SK-N-SH (cell line): ENCODE measurements around the gene FRS2.

Source experiments
- CHD2 ChIP-seq: fragments of 150-350 bp; IDR thresholded peaks from 2 replicates; pipeline ENCODE4 v1.6.1; 2018; ENCODE audit warnings: low read length; ENCODE audit not compliant: partially characterized antibody
- EZH2phosphoT487 ChIP-seq: fragments of 200-600 bp; sonication (generic); IDR thresholded peaks from 2 replicates; pipeline ENCODE4 v1.6.1; 2017; ENCODE audit warnings: low read depth, mixed run types, mild to moderate bottlenecking, antibody characterized with exemption, moderate library complexity, borderline replicate concordance
- MXI1 ChIP-seq: IDR thresholded peaks from 2 replicates; pipeline ENCODE4 v1.6.1; 2012; ENCODE audit warnings: mild to moderate bottlenecking, low read depth, low read length, improper control_type of control experiment
- TF ChIP-seq, protein P1 (sequence below): fragments of 150-350 bp; IDR thresholded peaks from 2 replicates; pipeline ENCODE4 v1.6.1; 2017; ENCODE audit warnings: antibody characterized with exemption, low read length, low read depth, borderline replicate concordance
- TF ChIP-seq, protein P2 (sequence below): fragments of 200-600 bp; sonication (generic); IDR thresholded peaks from 2 replicates; pipeline ENCODE4 v1.6.1; 2017; ENCODE audit warnings: antibody characterized with exemption, mild to moderate bottlenecking, moderate library complexity
- TF ChIP-seq, protein P3 (sequence below): IDR thresholded peaks from 2 replicates; pipeline ENCODE4 v1.4.0; 2012; ENCODE audit warnings: low read depth, borderline replicate concordance
- TF ChIP-seq, protein P4 (sequence below): IDR thresholded peaks from 2 replicates; pipeline ENCODE4 v1.4.0; 2012; ENCODE audit warnings: low read depth, borderline replicate concordance

DNA sequence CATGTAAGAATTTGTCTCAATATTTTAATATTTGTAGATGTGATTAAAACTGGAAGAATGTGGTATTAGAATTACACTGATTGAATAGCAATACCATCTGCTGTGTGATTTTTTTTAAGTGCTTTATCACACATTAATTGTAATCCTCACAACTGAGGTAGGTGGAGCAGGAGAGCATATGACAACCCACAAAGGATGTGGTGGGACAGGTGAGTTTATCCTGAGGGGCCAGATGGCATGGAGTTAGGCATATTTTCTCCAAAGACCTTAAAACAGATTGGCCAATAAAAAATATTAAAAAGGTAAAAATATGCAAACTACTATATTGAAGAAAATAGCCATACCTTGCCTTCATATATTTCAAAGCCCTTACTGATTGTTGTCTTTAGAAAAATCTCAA, 132.8 kb downstream of the FRS2 start:
- TF ChIP-seq, protein P1, sequence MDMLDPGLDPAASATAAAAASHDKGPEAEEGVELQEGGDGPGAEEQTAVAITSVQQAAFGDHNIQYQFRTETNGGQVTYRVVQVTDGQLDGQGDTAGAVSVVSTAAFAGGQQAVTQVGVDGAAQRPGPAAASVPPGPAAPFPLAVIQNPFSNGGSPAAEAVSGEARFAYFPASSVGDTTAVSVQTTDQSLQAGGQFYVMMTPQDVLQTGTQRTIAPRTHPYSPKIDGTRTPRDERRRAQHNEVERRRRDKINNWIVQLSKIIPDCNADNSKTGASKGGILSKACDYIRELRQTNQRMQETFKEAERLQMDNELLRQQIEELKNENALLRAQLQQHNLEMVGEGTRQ: no peak
- TF ChIP-seq MXI1: no peak
- TF ChIP-seq, protein P2, sequence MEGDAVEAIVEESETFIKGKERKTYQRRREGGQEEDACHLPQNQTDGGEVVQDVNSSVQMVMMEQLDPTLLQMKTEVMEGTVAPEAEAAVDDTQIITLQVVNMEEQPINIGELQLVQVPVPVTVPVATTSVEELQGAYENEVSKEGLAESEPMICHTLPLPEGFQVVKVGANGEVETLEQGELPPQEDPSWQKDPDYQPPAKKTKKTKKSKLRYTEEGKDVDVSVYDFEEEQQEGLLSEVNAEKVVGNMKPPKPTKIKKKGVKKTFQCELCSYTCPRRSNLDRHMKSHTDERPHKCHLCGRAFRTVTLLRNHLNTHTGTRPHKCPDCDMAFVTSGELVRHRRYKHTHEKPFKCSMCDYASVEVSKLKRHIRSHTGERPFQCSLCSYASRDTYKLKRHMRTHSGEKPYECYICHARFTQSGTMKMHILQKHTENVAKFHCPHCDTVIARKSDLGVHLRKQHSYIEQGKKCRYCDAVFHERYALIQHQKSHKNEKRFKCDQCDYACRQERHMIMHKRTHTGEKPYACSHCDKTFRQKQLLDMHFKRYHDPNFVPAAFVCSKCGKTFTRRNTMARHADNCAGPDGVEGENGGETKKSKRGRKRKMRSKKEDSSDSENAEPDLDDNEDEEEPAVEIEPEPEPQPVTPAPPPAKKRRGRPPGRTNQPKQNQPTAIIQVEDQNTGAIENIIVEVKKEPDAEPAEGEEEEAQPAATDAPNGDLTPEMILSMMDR: no peak; the same call in 1 of the 2 replicates
- no peak for TF ChIP-seq EZH2phosphoT487
- TF ChIP-seq, protein P3, sequence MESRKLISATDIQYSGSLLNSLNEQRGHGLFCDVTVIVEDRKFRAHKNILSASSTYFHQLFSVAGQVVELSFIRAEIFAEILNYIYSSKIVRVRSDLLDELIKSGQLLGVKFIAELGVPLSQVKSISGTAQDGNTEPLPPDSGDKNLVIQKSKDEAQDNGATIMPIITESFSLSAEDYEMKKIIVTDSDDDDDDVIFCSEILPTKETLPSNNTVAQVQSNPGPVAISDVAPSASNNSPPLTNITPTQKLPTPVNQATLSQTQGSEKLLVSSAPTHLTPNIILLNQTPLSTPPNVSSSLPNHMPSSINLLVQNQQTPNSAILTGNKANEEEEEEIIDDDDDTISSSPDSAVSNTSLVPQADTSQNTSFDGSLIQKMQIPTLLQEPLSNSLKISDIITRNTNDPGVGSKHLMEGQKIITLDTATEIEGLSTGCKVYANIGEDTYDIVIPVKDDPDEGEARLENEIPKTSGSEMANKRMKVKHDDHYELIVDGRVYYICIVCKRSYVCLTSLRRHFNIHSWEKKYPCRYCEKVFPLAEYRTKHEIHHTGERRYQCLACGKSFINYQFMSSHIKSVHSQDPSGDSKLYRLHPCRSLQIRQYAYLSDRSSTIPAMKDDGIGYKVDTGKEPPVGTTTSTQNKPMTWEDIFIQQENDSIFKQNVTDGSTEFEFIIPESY: no peak
- no peak for TF ChIP-seq CHD2
- TF ChIP-seq, protein P4, sequence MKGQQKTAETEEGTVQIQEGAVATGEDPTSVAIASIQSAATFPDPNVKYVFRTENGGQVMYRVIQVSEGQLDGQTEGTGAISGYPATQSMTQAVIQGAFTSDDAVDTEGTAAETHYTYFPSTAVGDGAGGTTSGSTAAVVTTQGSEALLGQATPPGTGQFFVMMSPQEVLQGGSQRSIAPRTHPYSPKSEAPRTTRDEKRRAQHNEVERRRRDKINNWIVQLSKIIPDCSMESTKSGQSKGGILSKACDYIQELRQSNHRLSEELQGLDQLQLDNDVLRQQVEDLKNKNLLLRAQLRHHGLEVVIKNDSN: no peak
